NCI-H460 (cell line): Measurements from ENCODE around the gene MBD4. TPM values are rescaled to one million over a fixed set of nuclear protein-coding genes. Genes with fewer than 3 reads are reported as not detected.

Experiments
- DNase-seq: peaks from one replicate; pipeline ENCODE4 v3.0.0-alpha.2; 2016; ENCODE audit warnings: low read depth; ENCODE audit errors: extremely low read depth
- total RNA-seq: library from RNA; depleted of rRNA; stranded (reverse); fragments of >200 nt; shearing (Covaris generic); gene quantifications from 2 replicates; pipeline ENCODE4 v1.2.3, GENCODE V29; 2014

MBD4 gene
- total RNA-seq, 1 experiment from 2014 or later = 26.9 TPM

GRCh38 chr3:129463716-129464115 lies 24.0 kb upstream of the MBD4 start:
- DNase-seq = no peak

DNA sequence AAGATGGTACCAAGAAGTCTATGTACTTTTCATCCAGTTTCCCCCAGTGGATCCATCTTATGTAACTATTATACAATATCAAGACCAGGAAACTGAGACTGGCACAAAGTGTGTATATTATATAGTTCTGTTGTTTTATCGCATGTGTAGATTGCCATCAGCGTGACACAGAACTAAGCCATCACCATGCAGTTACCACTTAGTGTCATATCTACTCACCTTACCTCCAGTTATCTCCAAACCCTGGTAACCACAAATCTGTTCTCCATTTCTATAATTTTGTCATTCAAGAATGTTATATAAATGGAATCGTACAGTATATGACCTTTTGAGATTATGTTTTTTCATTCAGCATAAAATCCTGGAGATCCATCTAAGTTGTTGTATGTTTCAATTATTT lies 23.3 kb upstream of the MBD4 start:
- no peak for DNase-seq

- DNase-seq = no peak
These were observed 22.7 kb upstream of the MBD4 start for GRCh38 chr3:129462361-129462968.

DNA sequence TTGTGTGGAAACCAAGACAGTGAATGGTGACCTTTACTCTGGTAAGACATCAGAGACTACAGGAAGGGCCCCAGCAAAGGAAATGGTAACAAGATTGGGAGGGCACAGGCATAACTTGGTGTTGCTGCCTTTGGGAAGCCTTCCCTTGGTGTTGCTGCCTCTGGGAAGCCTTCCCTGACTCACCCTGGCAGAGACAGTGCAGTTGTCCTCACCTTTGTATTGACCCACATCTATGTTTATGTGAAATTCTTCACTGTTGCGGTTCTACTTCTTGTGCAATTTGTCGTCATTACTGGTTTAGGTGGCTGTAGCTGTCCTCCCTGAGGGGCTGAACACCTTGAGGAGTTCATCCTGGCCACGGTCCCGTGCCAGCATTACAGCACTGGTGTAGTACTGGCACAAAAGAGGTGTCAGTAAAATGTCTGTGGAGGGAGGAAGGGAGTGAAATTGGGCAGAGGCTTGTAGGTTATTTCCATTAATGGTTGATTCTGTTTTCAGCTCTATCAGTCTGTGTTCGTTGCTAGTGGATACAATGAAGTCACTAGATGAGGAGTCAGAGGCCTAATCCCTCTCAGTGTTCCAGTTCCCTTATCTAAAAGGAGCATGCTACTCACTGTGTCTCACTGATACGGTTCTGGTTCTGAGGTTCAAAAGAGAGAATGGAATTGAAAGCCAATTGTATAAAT lies 21.9 kb upstream of the MBD4 start:
- DNase-seq = peak; percentile 25

DNA sequence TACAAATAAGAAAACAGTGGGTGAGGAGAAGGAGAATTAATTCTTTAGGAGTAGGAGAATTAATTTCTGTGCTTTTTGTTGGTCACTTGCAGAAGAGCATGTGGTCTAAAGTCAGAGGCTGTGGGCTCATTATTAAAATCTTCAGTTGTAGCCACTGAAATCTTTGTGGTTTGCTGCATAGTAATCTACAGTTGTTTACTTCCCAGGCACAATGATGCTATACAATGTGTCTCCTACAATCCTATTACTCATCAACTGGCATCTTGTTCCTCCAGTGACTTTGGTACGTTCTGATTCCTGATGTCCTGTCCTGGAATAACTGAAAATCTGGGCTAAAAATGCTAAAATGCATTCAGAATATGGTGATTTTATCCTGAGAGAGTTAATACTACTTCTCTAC lies 21.3 kb upstream of the MBD4 start:
- no peak for DNase-seq

- DNase-seq = no peak
These were observed 20.8 kb upstream of the MBD4 start for GRCh38 chr3:129460572-129460971.

DNA sequence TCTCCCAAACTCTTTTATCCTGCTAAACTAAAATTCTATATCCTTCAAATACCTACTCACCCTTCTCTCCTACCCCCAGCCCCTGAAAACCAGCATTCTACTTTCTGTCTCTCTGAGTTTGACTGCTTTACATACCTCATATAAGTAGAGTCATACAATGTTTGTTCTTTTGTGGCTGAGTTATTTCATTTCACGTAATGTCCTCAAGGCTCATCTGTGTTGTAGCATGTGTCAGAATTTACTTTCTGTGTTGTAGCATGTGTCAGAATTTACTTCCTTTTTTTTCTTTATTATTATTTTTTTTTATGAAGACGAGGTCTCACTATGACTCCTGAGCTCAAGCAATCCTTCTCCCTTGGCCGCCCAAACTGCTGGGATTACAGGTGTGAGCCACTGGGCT lies 20.4 kb upstream of the MBD4 start:
- DNase-seq = no peak

DNA sequence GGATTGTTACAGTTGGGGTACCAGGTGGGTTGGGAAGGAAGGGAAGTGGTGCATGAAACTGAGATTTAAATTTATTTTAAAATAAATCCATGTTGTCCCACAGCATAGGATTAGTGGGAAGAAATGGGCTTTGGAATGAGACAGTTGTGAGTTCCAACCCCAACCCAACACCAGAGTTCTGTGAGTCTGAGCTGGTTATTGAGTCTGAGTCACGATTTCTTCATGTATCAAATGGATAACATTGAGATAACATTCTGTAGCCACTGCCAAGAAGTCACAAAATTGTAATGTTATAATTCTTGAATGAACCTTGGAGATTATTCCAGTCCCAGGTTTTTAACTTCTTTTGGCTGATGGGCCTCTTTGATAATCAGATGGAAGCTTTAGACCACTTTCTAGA lies 14.0 kb upstream of the MBD4 start:
- no peak for DNase-seq

GRCh38 chr3:129449279-129450115 lies 9.7 kb upstream of the MBD4 start:
- DNase-seq = no peak

DNA sequence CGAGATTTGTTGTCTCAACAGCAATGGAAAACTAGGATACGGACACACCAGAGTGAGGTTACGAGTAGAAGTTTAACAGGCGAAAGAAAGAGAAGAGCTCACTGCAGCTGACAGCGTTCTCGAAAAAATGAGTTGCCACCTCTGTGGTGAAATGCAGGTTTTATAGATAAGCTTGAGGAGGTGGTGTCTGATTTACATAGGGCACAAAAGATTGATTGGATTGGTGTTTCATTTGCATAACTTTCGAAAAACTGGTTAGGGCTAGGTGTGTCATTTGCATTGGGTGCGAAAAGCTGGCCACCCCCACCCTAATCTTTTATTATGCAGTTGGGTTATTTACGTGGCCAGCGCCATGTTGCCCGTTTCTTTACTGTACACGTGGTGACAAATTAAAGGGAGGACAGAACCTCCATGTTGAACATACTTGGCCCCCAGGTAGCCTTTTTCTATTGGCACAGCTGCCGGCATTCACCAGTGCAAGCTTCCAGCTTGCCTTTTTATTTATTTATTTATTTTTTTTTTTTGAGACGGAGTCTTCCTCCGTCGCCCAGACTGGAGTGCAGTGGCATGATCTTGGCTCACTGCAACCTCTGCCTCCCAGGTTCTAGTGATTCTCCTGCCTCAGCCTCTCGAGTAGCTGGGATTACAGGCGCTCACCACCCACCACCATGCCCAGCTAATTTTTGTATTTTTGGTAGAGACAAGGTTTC lies 8.6 kb upstream of the MBD4 start:
- DNase-seq = no peak

DNA sequence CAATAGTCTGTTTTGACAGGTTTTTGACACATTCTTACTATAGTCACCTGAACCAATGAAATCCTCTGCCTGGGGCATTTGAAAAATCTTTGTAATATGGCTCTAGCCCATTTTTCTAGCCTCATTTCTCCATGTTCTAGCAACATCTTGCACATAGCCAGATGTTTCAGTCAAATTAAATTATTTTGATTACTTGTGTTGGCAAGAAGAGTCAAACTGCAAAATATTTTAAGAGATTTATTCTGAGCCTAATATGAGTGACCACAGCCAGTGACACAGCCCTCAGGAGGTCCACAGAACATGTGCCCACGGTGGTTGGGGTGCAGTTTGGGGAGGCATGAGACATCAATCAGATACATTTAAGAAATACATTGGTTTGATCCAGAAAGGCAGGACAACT lies 7.2 kb upstream of the MBD4 start:
- no peak for DNase-seq

DNA sequence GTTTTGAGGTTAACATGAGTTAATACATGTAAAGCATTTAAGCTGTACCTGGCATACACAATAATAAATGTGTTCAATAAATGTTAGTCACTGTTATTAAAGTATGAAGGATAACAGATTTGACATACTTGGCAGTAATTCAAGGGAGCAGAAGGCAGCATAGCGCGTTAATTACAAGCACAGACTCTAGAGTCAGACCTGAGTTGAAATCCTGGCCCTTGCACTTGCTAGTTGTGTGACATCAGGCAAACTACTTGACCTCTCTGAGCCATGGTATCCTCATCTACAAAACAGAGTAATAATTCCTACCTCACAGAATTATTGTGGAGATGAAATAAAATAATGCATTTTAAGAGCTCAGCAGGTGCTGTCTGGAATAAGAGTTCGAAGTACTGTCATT lies 5.7 kb upstream of the MBD4 start:
- no peak for DNase-seq

- DNase-seq = no peak
These were observed 3.2 kb upstream of the MBD4 start for GRCh38 chr3:129442947-129443346.

DNA sequence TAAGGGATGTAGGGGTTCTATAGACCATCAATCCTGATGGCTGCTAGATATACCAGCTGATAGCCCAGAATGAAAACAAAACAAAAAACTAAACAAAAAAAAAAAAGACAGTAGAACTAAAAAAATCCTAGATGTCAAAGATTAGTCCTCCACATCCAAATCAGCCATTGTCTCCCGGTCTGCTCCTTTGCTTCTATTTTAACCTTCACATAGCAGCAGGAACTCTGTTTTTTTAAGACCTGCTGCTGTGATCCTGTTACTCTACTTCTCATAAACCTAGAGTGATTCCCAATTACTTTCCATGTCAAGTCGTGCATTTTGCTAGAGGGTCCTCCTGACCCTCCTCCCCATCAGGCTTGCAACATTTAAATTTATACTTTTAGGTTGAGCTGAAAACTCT lies 2.7 kb upstream of the MBD4 start:
- DNase-seq = no peak

DNA sequence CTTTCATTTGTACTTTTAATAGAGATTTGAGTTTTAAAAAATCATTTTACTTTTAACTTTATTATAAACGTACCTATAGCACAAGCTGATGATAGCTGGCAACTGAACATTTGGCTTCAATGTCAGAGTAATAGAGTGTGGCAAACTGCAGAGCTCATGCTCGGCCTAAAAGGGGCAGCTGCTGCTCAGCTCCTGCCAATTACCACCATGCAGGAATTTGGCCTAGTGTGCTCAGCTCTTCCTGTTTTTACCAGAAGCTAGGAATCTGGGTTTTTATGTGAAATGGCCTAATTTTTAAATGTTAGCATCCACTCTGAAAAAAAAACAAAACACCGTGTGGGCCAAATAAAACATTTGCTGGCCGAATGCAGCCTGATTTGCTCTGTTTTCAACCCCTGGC lies 2.0 kb upstream of the MBD4 start:
- DNase-seq = no peak

DNA sequence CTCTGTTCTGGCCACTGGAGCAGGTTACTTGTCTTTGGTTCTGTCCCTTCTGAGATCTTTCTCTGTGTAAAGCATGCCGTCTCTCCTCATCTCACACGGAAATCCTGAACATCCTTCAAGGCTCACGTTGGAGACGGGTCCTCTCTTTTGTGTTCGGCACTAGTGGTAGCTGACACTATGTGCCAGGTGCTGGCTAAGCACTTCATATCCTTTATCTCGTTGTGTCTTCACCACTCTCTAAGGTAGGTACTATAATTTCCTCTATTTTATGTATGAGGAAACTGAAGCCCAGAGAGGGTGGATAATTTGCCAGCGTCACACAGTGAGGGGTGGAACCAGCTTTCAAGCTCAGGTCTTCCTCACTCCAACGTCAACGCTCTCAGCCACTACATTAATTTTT lies 1.5 kb upstream of the MBD4 start:
- DNase-seq = no peak

- DNase-seq = no peak
These were observed 956 bp upstream of the MBD4 start for GRCh38 chr3:129440618-129441190.

DNA sequence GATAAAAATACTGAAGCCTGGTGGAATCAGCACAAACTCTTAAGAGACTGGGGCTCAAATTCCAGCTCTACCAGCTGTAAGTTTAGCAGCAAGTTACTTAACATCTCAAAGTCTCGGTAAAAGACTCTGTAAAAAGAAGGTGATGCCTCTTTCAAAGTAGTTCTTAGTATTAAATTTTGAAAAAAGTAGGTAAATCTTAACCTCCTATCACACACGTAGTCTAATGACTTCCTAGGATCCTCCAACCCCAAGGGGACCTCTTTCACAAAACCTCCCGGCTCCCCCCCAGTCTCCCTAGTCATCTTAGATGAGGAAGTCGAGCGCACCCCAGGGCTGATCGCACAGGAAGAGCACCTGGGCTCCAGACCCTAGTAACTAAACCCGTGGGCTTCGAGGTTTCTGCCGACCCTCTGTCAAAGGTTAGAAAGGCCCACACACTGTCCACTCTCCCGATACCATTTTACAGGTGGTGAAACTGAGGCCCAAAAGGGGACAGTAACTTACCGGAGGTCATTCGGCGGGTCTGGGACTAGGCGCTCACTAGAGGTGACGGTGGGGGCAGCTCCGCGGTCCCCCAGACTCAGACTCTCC lies 427 bp downstream of the MBD4 start:
- no peak for DNase-seq

GRCh38 chr3:129435367-129435766 lies 4.4 kb downstream of the MBD4 start:
- no peak for DNase-seq

DNA sequence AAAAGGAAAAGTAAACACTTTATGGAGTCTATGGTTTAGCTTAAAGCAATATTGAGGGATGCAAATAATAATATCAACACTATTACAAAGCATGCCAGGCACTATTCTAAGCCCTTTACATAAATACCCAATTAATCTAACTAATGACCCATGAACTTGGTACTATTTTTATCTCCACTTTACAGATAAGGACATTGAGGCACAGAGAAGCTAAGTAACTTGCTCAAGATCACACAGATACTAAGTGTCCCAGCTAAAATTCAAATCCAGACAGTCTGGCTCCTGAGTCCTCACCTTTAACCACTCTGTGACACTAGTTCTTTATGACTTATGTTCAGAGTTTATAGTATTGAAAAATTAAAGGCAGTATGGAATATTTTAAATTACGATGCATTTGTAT lies 5.6 kb downstream of the MBD4 start:
- DNase-seq = no peak

GRCh38 chr3:129433565-129433964 lies 6.2 kb downstream of the MBD4 start:
- DNase-seq = no peak
